ENCODE data around the gene CASP3.
"Not testable (repeated sequence)": the region's sequence is repeated elsewhere in the genome, so short reads cannot be mapped to it uniquely, and the experiment has no call there.

CASP3 gene

DNA sequence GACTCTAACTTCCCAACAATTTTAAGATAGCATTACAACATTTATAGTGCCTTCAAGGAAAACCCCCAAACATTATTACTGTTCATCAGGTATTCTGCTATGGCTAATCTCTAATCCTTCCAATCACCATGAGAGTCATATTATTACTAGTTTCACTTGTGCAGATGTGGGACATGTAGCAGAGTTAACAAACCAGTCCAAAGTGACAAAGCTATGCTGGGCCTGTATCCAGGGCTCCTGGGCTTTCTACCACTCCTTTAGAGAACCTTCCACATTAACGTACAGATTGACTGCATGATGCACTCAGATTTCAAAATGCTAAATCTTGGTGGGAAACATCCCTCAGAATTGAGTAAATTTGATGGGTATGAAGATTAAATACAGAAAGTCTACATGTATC is 16.4 kb downstream of the CASP3 start:
- no peak for DNase-seq (ENCODE audit: low spot score)

DNA sequence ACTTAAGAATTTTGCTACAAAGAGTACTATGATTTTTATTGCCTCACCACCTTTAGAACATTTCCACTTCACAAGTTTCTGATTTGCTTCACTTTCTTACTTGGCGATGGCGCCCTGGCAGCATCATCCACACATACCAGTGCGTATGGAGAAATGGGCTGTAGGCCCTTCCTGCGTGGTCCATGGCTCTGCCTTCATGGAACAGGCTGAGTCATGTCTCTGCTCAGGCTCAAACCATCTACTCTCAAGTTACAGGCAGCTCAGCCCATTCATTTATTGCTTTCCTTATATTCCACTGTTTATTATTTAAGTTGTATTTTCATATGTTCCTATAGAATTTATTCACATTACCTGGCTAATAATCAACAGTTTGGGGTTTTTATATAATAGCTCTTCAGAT is 21.1 kb downstream of the CASP3 start:
- DNase-seq (ENCODE audit: low spot score) = no peak

DNA sequence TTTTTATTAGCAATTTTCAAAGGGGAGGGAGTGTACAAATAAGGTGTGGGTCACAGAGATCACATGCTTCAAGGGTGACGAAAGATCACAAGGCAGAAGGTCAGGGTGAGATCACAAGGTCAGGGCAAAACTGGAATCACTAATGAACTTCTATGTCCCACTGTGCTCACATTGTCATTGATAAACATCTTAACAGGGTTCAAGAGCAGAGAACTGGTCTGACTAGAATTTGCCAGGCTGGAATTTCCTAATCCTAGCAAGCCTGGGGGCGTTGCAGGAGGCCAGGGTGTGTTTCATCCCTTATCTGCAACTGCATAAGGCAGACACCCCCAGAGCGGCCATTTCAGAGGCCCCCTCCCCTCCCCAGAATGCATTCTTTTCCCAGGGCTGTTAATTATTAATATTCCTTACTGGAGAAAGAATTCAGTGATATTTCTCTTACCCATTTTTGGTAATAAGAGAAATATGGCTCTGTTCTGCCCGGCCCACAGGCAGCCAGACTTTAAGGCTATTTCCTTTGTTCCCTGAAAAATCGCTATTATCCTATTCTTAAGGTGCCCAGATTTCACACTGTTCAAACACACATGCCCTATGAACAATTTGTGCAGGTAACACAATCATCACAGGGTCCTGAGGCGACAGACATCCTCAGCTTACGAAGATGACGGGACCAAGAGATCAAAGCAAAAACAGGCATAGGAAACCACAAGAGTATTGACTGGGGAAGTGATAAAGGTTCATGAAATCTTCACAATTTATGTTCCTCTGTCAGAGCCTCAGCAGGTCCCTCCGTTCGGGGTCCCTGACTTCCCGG is 23.3 kb downstream of the CASP3 start:
- not testable (repeated sequence) for DNase-seq (ENCODE audit: low spot score)

DNA sequence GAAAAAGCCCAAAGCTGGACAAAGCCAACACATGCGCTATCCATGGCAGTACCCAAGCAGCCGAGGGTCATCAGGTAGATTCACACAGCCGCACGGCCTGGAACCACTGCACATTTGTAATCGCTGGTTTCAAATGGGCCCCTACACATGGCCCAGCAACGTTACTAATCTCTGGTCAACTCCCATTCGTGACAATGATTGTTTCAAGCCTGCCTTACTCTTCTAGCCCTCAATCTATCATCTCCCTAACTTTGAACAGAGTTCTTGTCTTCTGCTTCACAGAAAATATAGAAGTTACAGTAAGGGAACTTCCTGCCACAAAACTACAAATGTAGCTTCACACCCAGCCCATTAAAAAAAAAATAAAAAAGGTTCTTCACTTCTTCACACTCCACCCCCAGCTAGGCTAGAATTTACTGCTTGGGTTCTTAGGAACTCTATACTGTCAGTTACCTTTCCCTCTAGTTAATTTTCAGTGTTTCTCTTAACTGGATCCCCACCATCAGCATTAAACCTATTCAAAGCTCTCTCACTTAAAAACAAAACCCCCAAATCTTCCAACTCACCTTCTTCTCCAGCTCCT is 24.2 kb downstream of the CASP3 start:
- no peak for DNase-seq (ENCODE audit: low spot score)

- DNase-seq (ENCODE audit: low spot score) = not testable (repeated sequence)
These were observed 24.7 kb downstream of the CASP3 start for GRCh38 chr4:184624504-184624903.

- no peak for DNase-seq (ENCODE audit: low spot score)
These were observed 27.7 kb downstream of the CASP3 start for GRCh38 chr4:184621518-184621917.

- DNase-seq (ENCODE audit: low spot score) = no peak
These were observed 28.9 kb downstream of the CASP3 start for GRCh38 chr4:184620212-184620867.

DNA sequence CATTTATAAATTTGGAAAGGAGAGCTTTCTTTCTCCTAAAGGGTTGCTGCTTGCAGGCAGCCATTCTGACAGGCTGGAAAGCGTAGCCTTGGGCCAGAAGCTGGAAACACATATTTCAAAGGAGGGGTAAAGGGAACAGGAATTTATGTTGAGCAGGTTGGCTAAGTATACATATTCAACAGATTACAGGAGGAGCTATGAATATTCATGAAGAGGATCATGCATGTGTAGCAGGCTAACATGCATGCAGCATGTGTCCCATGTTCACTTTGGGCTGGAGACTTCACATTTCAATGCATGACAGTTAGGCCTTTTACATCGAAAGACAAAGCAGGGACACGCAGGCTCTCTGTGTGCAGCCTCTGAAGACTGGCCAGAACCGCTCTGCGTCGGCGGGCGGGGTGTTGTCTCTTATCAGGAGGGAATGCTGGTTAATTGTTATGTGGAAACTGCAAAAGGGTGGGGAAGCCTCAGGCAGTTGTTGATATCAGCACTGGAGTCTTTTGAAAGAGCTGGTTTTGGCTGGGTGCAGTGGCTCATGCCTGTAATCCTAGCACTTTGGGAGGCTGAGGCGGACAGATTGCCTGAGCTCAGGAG is 31.5 kb downstream of the CASP3 start:
- no peak for DNase-seq (ENCODE audit: low spot score)

DNA sequence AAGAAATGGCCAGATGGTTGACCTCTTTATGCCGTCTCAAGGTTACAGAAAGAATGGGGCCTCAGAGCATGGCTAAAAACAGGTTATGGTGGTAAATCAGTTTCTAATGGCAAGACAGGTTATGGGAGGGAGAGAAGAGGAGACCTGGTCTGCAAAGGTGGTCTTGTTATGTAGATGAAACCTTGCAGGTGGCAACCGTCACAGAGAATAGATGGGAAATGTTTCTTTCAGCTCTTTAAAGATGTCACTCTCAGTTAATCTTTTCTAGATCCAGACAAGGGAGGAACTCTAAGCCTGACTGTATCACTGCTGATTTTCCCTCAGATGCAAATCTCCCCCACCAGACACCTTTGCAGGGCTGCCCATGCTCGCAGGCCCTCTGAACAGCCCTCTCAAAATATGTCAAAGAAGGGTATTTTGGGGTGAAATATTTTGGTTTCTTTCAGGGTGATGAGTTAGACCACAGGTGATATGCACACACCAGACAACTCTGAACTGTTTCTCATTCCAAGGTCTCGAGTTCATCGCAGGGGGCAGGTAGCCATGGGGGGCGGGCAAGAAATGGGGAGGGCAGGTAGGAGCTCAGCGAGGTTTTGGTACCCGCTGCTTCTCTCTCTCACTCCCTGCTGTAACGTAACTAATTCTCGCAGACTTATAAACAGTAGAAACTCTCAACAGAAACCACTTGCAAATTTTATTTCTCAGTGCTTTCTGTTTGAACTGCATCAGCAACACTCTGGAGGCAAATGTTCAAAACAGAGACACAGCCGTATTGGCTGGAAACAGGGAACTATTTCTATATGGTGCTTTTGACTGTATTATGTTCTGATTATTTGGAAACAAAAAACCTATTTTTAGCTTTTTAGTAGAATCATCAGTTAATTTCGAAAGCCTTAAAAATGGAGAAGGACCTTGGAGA is 32.4 kb downstream of the CASP3 start:
- DNase-seq (ENCODE audit: low spot score) = no peak

DNA sequence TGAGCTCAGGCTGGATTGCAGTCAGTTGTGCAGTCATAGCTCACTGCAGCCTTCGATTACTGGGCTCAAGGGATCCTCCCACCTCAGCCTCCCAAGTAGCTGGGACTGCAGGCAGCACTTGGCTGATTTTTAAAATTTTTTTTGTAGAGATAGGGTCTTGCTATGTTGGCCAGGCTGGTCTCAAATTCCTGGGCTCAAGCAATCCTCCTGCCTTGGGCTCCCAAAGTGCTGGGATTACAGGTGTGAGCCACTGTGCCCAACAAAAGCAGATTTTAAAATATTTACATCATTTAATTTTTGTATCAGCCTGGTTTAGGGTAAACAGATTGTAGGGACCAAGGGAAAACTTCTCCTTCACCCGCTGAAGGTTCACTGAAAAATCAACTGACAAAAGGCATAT is 33.1 kb downstream of the CASP3 start:
- DNase-seq (ENCODE audit: low spot score) = not testable (repeated sequence)

- no peak for DNase-seq (ENCODE audit: low spot score)
These were observed 34.7 kb downstream of the CASP3 start for GRCh38 chr4:184614509-184614908.

GRCh38 chr4:184613405-184613804 is 35.8 kb downstream of the CASP3 start:
- DNase-seq (ENCODE audit: low spot score) = no peak

GRCh38 chr4:184612074-184612473 is 37.2 kb downstream of the CASP3 start:
- DNase-seq (ENCODE audit: low spot score) = no peak

DNA sequence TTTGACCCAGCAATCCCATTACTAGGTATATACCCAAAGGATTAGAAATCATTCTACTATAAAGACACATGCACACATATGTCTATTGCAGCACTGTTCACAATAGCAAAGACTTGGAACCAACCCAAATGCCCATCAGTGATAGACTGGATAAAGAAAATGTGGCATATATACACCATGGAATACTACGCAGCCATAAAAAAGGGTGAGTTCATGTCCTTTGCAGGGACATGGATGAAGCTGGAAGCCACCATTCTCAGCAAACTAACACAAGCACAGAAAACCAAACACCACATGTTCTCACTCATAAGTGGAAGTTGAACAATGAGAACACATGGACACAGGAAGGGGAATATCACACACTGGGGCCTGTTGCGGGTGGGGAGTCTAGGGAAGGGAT is 41.8 kb downstream of the CASP3 start:
- not testable (repeated sequence) for DNase-seq (ENCODE audit: low spot score)

- DNase-seq (ENCODE audit: low spot score) = not testable (repeated sequence)
These were observed 46.4 kb downstream of the CASP3 start for GRCh38 chr4:184602857-184603256.

DNA sequence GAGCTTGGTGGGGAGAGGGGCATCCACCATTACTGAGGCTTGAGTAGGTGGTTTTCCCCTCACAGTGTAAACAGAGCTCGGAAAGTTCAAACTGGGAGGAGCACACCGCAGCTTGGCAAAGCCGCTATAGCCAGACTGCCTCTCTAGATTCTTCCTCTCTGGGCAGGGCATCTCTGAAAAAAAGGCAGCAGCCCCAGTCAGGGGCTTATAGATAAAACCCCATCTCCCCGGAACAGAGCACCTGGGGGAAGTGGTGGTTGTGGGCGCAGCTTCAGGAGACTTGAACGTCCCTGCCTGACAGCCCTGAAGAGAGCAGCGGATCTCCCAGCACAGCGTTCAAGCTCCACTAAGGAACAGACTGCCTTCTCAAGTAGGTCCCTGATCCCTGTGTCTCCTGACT is 48.3 kb downstream of the CASP3 start:
- DNase-seq (ENCODE audit: low spot score) = not testable (repeated sequence)

GRCh38 chr4:184599492-184600135 is 49.6 kb downstream of the CASP3 start:
- no peak for DNase-seq (ENCODE audit: low spot score)

GRCh38 chr4:184598753-184599491 is 50.3 kb downstream of the CASP3 start:
- DNase-seq (ENCODE audit: low spot score) = no peak

- no peak for DNase-seq (ENCODE audit: low spot score)
These were observed 52.5 kb downstream of the CASP3 start for GRCh38 chr4:184596617-184597185.

- no peak for DNase-seq (ENCODE audit: low spot score)
These were observed 53.1 kb downstream of the CASP3 start for GRCh38 chr4:184596044-184596616.

Data from COLO829 (cell line).